Measurements from ENCODE around the gene SPRYD7.
"Not testable (repeated sequence)": the region's sequence is repeated elsewhere in the genome, so short reads cannot be mapped to it uniquely, and the experiment has no call there.

SPRYD7 gene

GRCh38 chr13:49932066-49932465 is 4.1 kb downstream of the SPRYD7 start:
- DNase-seq = no peak

GRCh38 chr13:49927755-49928154 is 8.4 kb downstream of the SPRYD7 start:
- DNase-seq = no peak

- DNase-seq = no peak
Observed at GRCh38 chr13:49925881-49926418, 10.2 kb downstream of the SPRYD7 start.

- DNase-seq = no peak
Observed at GRCh38 chr13:49922301-49922700, 13.8 kb downstream of the SPRYD7 start.

- DNase-seq = not testable (repeated sequence)
Observed at GRCh38 chr13:49920969-49921368, 15.2 kb downstream of the SPRYD7 start.

- DNase-seq = not testable (repeated sequence)
Observed at GRCh38 chr13:49918106-49918505, 18.0 kb downstream of the SPRYD7 start.

GRCh38 chr13:49914947-49915346 is 21.2 kb downstream of the SPRYD7 start:
- no peak for DNase-seq

GRCh38 chr13:49908637-49909036 is 27.5 kb downstream of the SPRYD7 start:
- no peak for DNase-seq

GRCh38 chr13:49904729-49905456 is 31.2 kb downstream of the SPRYD7 start:
- DNase-seq = no peak

- DNase-seq = no peak
Observed at GRCh38 chr13:49898792-49899191, 37.3 kb downstream of the SPRYD7 start.

GRCh38 chr13:49897713-49898112 is 38.4 kb downstream of the SPRYD7 start:
- no peak for DNase-seq

- no peak for DNase-seq
Observed at GRCh38 chr13:49895826-49896225, 40.3 kb downstream of the SPRYD7 start.

GRCh38 chr13:49893591-49893990 is 42.5 kb downstream of the SPRYD7 start:
- no peak for DNase-seq

- no peak for DNase-seq
Observed at GRCh38 chr13:49890376-49890775, 45.8 kb downstream of the SPRYD7 start.

- no peak for DNase-seq
Observed at GRCh38 chr13:49878682-49879081, 57.5 kb downstream of the SPRYD7 start.

- DNase-seq = no peak
Observed at GRCh38 chr13:49877629-49878218, 58.4 kb downstream of the SPRYD7 start.

GRCh38 chr13:49874430-49874829 is 61.7 kb downstream of the SPRYD7 start:
- DNase-seq = no peak

- DNase-seq = no peak
Observed at GRCh38 chr13:49869519-49869918, 66.6 kb downstream of the SPRYD7 start.

GRCh38 chr13:49867834-49868233 is 68.3 kb downstream of the SPRYD7 start:
- no peak for DNase-seq

GRCh38 chr13:49865218-49865617 is 70.9 kb downstream of the SPRYD7 start:
- no peak for DNase-seq

- DNase-seq = no peak
Observed at GRCh38 chr13:49864509-49864908, 71.6 kb downstream of the SPRYD7 start.
